HepG2 (cell line): ENCODE data around the gene KIAA2012. TPM values are rescaled to one million over a fixed set of nuclear protein-coding genes. Genes with fewer than 3 reads are reported as not detected.

Source experiments
- ATAC-seq: fragments of 200-7000 bp; cut with Tn5 transposase; 3 replicates; pipeline ENCODE4 v1.9.1; 2020; ENCODE audit warnings: mild to moderate bottlenecking, moderate library complexity
- BruUV-seq: library from RNA; stranded (reverse); fragments of 400-500 nt; replicated peaks from 2 replicates; lab custom pipeline; 2021; lab: Mats Ljungman, UMichigan
- CTCF ChIA-PET: fragments of 300-600 bp; formaldehyde crosslinking; extraction: SDS; loops from one replicate; lab custom pipeline; 2021; ENCODE audit warnings: low total read pairs, inconsistent platforms, low intra/inter-chr PET ratio; lab: Yijun Ruan, JAX
- POLR2A ChIA-PET: fragments of 350-600 bp; sonication (Branson Sonifier 250); formaldehyde crosslinking; loops from one replicate; lab custom pipeline; 2020; ENCODE audit warnings: antibody characterized with exemption, inconsistent platforms; lab: Yijun Ruan, JAX
- DNase-seq: peaks from one replicate; pipeline ENCODE4 v3.0.0-alpha.2; 2015; ENCODE audit warnings: low spot score
- FAIRE-seq: peaks from 3 replicates; lab custom pipeline; 2011; peaks lifted over from hg19 to GRCh38; lab: Jason Lieb, UNC
- H2AFZ ChIP-seq: one replicate; pipeline ENCODE4 v1.6.1; 2011; ENCODE audit warnings: low read length, inconsistent platforms
- H3K27ac ChIP-seq: fragments of 300-600 bp; 3 replicates; pipeline ENCODE4 v1.8.0; 2011; ENCODE audit warnings: mixed run types, mild to moderate bottlenecking, mixed read lengths, low read length, inconsistent platforms; ENCODE audit not compliant: insufficient read depth; ENCODE audit errors: extremely low read length
- H3K27me3 ChIP-seq, 2 experiments: fragments of 200-600 bp in 1 of 2; 2 replicates in 1 of 2; 3 replicates in 1 of 2; pipeline versions ENCODE4 v1.6.0 to v1.8.0; 2011; ENCODE audit warnings: low read length in 2 of 2, mild to moderate bottlenecking in 2 of 2, moderate library complexity in 2 of 2, inconsistent platforms in 1 of 2; ENCODE audit not compliant: insufficient read depth in 2 of 2, control insufficient read depth in 1 of 2
- H3K36me3 ChIP-seq, 2 experiments: fragments of 200-600 bp in 1 of 2; replicated peaks in 1 of 2; 2 replicates in 1 of 2; 3 replicates in 1 of 2; pipeline versions ENCODE4 v1.5.1 to v1.8.0; 2011; ENCODE audit warnings: low read length in 2 of 2, inconsistent platforms in 1 of 2; ENCODE audit not compliant: insufficient read depth in 2 of 2, control insufficient read depth in 1 of 2
- H3K4me1 ChIP-seq: 2 replicates; pipeline ENCODE4 v1.5.1; 2012; ENCODE audit warnings: low read length, inconsistent platforms; ENCODE audit not compliant: insufficient read depth
- H3K4me2 ChIP-seq: 2 replicates; pipeline ENCODE4 v1.6.0; 2011; ENCODE audit warnings: low read depth, low read length, inconsistent platforms
- H3K4me3 ChIP-seq, 3 experiments: fragments of 200-600 bp in 1 of 3; sonication (generic), shearing (Covaris generic) in 1 of 3; replicated peaks in 1 of 3; 2 replicates each; pipeline ENCODE4 v1.5.1; 2011 to 2016; ENCODE audit warnings: low read length in 3 of 3, inconsistent platforms in 2 of 3, low read depth in 2 of 3, mild to moderate bottlenecking in 2 of 3, control low read depth in 1 of 3, mixed read lengths in 1 of 3; ENCODE audit not compliant: insufficient read depth in 1 of 3
- H3K79me2 ChIP-seq: one replicate; pipeline ENCODE4 v1.6.1; 2011; ENCODE audit warnings: low read length, inconsistent platforms; ENCODE audit not compliant: insufficient read depth
- H3K9ac ChIP-seq: 2 replicates; pipeline ENCODE4 v1.6.0; 2011; ENCODE audit warnings: mild to moderate bottlenecking, low read depth, low read length, inconsistent platforms; ENCODE audit not compliant: insufficient read depth
- H3K9me3 ChIP-seq: 2 replicates; pipeline ENCODE4 v1.5.1; 2012; ENCODE audit warnings: mild to moderate bottlenecking, low read length
- H4K20me1 ChIP-seq: 2 replicates; pipeline ENCODE4 v1.6.0; 2011; ENCODE audit warnings: inconsistent platforms, mild to moderate bottlenecking, low read length, moderate library complexity; ENCODE audit not compliant: insufficient read depth
- ATF1 ChIP-seq: IDR thresholded peaks from 2 replicates; pipeline ENCODE4 v1.6.1; 2016; ENCODE audit warnings: mild to moderate bottlenecking, control low read depth
- HMGXB3 ChIP-seq: sonication (generic); formaldehyde crosslinking; IDR thresholded peaks from 2 replicates; pipeline ENCODE4 v1.4.0; 2020; ENCODE audit warnings: missing genetic modification reagents, borderline replicate concordance
- THAP8 ChIP-seq: sonication (generic); formaldehyde crosslinking; IDR thresholded peaks from 2 replicates; pipeline ENCODE4 v1.5.1; 2020; ENCODE audit warnings: missing genetic modification reagents, mild to moderate bottlenecking, borderline replicate concordance
- THRA ChIP-seq: sonication (generic); formaldehyde crosslinking; IDR thresholded peaks from 2 replicates; pipeline ENCODE4 v1.4.0; 2020; ENCODE audit warnings: missing genetic modification reagents, borderline replicate concordance
- TSC22D2 ChIP-seq: sonication (generic); formaldehyde crosslinking; IDR thresholded peaks from 2 replicates; pipeline ENCODE4 v1.5.1; 2020; ENCODE audit warnings: missing genetic modification reagents, mild to moderate bottlenecking, borderline replicate concordance
- ZBTB4 ChIP-seq: sonication (generic); formaldehyde crosslinking; IDR thresholded peaks from 2 replicates; pipeline ENCODE4 v1.4.0; 2020; ENCODE audit warnings: missing genetic modification reagents, mild to moderate bottlenecking, borderline replicate concordance
- ZNF138 ChIP-seq: sonication (generic); formaldehyde crosslinking; IDR thresholded peaks from 2 replicates; pipeline ENCODE4 v1.5.0; 2020; ENCODE audit warnings: mild to moderate bottlenecking, low read depth, missing genetic modification reagents
- ZNF317 ChIP-seq: sonication (generic); formaldehyde crosslinking; IDR thresholded peaks from 2 replicates; pipeline ENCODE4 v1.5.0; 2020; ENCODE audit warnings: mild to moderate bottlenecking, missing genetic modification reagents
- ZNF343 ChIP-seq: sonication (generic); formaldehyde crosslinking; IDR thresholded peaks from 2 replicates; pipeline ENCODE4 v1.4.0; 2020; ENCODE audit warnings: mild to moderate bottlenecking, missing genetic modification reagents
- ZUFSP ChIP-seq: sonication (generic); formaldehyde crosslinking; IDR thresholded peaks from 2 replicates; pipeline ENCODE4 v1.9.0; 2021; ENCODE audit warnings: missing genetic modification reagents, mild to moderate bottlenecking, borderline replicate concordance
- WGBS: methylation state at CpG from one replicate; pipeline ENCODE4 v1.1.6; 2017; ENCODE audit warnings: low lambda C conversion rate; 5-methylcytosine and 5-hydroxymethylcytosine counted together
- in situ Hi-C: cut with HindIII; loops from 2 replicates; pipeline ENCODE4 v1.10.0; 2017; ENCODE audit warnings: low pct_unique_long_range_greater_than_20kb; ENCODE audit not compliant: extremely low pct_ligation_motif_present
- intact Hi-C: fragments of 100-400 bp; cut with micrococcal nuclease; formaldehyde crosslinking; loops from one replicate; pipeline ENCODE4 v1.10.0; 2022; ENCODE audit not compliant: unreplicated experiment
- polyA plus RNA-seq, 8 experiments: library from polyadenylated mRNA; depleted of rRNA in 3 of 8; stranded (reverse) in 7 of 8; unstranded in 1 of 8; fragments of >200 nt; fragmentation: Illumina TruSeq in 4 of 8; extraction: Trizol in 4 of 8; gene quantifications; 2 replicates each; pipeline versions ENCODE4 v1.2.1 to v1.2.3, GENCODE V29; 2011 to 2016; ENCODE audit warnings: low read depth in 4 of 8, missing spikeins in 1 of 8, mixed read lengths in 1 of 8; ENCODE audit not compliant: insufficient read depth in 1 of 8
- total RNA-seq, 5 experiments: library from RNA; depleted of rRNA; stranded (reverse); fragments of >200 nt; fragmentation: Illumina TruSeq; extraction: Trizol; gene quantifications; 2 replicates each; pipeline ENCODE4 v1.2.3, GENCODE V29; 2016; ENCODE audit warnings: low read depth in 1 of 5

Gene KIAA2012
- total and polyA plus RNA-seq, 2 of the 13 experiments (the other 11 are each of a cell fraction or from before 2014, with no cell fraction given), result not detected

- no peak for FAIRE-seq
- TF ChIP-seq ZNF343 (CRISPR knock-in tag), result no peak
- TF ChIP-seq ATF1, result no peak
- TF ChIP-seq ZUFSP (CRISPR knock-in tag), result no peak
- no peak for TF ChIP-seq TSC22D2 (CRISPR knock-in tag)
- no peak for TF ChIP-seq ZBTB4 (CRISPR knock-in tag)
- TF ChIP-seq HMGXB3 (CRISPR knock-in tag), result no peak
- TF ChIP-seq THRA (CRISPR knock-in tag), result no peak
- TF ChIP-seq ZNF317 (CRISPR knock-in tag), result no peak
- no peak for TF ChIP-seq ZNF138
- no peak for TF ChIP-seq THAP8
Measured at GRCh38 chr2:202135091-202135874, 62.2 kb downstream of the KIAA2012 start.

More at GRCh38 chr2:202135091-202135874, 62.2 kb downstream of the KIAA2012 start:
- H3K27me3 ChIP-seq, result 0 out of 5 replicates have a peak, but pooled peaks cover 2 to 4% of the 10 kb centered on the region in 2 experiments
- no peaks in the 10 kb centered on the region for H3K79me2 ChIP-seq
- POLR2A ChIA-PET, result no interaction called here
- DNase-seq (no peak), ATAC-seq (peak; percentile 38; the same call in 2 of the 3 replicates)
- no peak overlapping the region for H2AFZ ChIP-seq
- in situ Hi-C loops (no loop called here), intact Hi-C loops (no loop called here)
- H3K36me3 ChIP-seq, result no peaks in the 10 kb centered on the region
- no peak overlapping the region for H3K4me3 ChIP-seq
- no TSS peak for BruUV-seq
- peaks cover 10% of the 10 kb centered on the region for H3K4me1 ChIP-seq
- H4K20me1 ChIP-seq, result no peaks in the 10 kb centered on the region
- no peak overlapping the region for H3K4me2 ChIP-seq
- no peak overlapping the region for H3K9ac ChIP-seq
- WGBS, result 4% methylated on average over 4 of the region's 4 CpGs
- no peaks in the 10 kb centered on the region for H3K9me3 ChIP-seq
- H3K27ac ChIP-seq, result no peak overlapping the region
- CTCF ChIA-PET, result no interaction called here
